GM12892 (cell line): Measurements from ENCODE around the gene DND1.

Experiments
- POLR2A ChIP-seq: IDR thresholded peaks from 2 replicates; pipeline ENCODE4 v1.6.1; 2011; ENCODE audit warnings: low read depth, low read length, control low read depth
- TAF1 ChIP-seq: IDR thresholded peaks from 2 replicates; pipeline ENCODE4 v1.6.1; 2011; ENCODE audit warnings: low read depth, mild to moderate bottlenecking, control low read depth, low read length, borderline replicate concordance

- no peak for TF ChIP-seq TAF1
- TF ChIP-seq POLR2A = peak; percentile 34; the same call in 1 of the 2 replicates
These were observed at the start of gene DND1 for GRCh38 chr5:140673187-140673976.
